ENCODE results near the gene CHPF.
A peak's percentile ranks its signal among the peaks of the same experiment; 100 is the strongest.

Gene CHPF

GRCh38 chr2:219567791-219568361 lies 24.3 kb upstream of the CHPF start:
- ATAC-seq = no peak

DNA sequence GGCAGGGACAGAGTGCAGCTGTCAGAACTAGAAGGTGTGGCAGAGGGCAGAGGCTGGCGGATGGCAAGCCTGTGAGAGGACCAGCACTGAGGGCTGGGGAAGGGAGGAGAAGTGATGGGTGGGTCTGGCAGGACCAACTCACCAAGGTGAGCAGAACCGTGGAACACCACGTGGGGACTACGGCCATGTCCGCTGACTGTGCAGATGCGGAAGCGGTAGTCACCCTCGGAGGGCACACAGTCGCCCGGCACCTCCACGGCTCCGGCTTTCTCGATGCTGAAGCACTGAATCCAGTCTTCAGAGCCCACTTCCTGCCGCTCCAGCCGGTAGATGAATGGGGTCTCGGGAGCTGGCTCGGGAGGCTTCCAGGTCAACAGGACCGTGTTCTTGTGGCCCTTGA lies 23.5 kb upstream of the CHPF start:
- ATAC-seq = no peak

DNA sequence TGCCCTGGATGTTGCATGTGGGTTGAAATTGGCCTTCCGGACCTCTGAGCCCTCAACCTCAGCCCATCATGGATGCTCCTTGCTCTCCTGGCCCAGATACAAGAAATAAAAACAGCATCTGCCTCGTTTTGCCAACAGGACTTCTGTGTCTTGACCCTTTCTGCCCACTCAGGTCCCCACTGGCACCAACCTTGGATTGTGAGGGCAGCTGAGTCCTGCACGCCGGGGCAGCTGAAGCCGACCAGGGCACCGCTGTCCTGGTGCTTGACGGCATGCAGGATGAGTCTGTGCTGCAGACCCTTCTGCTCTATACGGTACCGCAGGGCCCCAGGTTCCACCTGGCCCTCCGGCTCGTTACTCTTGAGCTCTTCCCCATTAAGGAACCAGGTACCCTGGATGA lies 23.0 kb upstream of the CHPF start:
- no peak for ATAC-seq

DNA sequence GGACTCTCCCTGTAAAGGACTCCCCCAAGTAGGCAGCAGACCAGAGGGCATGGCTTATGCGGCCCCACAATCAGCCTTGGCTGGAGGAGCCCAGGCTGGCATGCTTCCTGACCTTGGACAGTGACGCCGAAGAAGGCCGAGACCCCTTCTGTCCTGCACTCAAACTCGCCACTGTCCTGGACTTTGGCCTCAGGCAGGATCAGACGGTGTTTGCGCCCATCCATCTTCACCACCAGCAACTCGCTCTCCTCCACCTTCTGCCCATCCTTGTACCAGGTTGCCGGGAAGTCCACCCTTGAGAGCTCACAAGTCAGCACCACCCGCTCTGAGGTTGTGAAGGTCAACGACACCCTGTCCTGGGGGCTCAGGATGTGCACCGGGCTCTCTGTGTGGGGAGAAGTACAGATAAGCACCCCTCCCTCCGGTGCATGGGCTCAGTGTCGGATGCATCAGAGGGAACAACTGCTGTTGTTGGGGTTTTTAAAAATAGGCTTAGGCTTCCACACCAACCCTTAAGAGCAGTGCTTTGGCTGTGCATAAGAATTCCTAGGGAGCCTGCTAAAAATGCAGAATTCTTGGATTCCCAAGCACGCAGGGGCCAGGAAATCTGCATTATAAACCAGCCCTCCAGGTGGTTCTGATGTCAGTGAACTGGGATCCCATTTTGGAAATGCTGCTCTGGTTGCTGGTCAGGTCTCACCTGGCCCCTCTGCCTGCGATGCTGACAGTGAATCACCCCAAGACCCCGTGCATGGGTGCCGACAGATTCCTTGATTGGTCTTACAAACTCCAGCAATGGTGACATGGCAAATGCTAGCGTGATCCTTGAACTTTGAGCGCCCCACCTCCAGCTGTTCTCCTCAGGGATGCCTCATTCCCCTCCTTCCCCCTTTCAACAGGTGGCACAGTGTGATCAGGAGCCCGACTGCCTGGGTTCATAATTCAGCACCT lies 21.8 kb upstream of the CHPF start:
- no peak for ATAC-seq

DNA sequence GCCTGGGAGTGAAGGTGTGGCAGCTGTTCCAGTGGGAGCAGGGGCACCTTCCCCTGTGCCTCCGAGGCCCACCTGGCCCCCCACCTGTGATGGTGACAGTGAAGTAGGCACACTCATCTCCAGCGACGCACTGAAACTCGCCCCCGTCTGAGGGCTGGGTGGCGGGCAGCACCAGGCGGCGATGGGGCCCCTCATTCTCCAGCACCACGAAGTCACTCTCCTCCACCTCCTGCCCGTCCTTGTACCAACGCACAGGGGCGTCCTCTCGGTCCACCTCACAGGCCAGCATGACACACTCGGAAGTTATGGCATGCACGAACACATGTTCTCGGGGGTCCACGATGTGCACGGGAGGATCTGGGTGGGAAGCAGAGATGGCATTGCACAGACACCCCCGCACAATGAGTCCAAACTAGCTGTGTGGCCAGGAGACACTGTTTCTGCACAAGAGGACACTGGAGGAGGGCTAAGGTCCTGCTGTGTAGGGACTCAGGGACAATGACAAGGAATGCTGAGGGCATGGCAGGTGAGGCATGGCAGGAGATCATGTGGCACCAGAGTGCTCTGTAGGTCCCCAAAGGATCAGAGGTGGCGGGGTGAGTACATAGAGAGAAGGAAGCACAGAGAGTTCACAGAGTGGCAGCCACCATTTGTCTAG lies 19.8 kb upstream of the CHPF start:
- ATAC-seq = no peak

DNA sequence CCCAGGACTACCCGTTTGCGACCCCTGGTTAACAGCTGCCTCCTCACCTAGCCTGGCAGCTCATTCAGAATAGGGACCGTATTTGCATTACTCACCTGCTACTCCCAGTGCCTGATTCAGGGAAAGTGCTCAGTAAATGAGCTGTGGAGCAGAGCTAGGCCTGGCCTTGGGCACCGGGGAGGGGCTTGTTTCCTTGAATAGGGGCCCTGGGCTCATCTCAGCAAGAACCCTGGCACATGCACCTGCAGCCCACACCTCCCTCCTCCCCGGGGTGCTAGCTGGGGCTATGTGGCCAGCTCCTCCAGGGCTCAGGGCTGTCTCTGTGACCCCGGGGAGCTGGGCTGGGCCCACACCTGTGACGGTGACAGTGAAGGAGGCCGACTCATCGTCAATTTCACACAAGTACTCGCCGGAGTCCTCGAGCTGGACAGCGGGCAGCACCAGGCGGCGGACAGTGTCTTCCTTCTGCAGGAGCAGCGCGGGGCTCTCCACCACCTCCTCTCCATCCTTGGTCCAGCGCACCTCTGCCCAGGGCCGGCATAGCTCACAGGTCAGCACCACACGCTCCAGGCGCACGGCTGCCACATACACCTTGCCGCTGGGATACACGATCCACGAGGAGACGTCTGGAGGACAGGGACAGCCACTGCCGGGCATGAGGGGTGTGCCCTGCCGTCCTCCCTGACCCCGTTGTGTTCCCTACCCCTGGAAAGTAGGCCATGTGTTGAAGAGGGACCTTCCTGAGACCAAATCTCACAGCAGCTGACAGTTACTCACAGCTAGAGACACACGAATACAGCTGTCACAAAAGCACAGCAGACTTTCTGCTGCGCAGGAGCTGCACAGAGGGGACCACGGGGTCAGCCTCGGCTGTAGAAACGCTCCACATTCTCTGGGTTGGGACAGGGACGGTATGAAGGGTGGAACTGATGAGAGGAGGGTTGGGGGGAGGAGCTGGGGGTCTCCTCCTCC lies 18.7 kb upstream of the CHPF start:
- ATAC-seq = no peak

GRCh38 chr2:219561179-219562048 lies 17.8 kb upstream of the CHPF start:
- no peak for ATAC-seq

- no peak for ATAC-seq
These were observed 17.2 kb upstream of the CHPF start for GRCh38 chr2:219560893-219561178.

- ATAC-seq = no peak
These were observed 16.7 kb upstream of the CHPF start for GRCh38 chr2:219560037-219560892.

GRCh38 chr2:219559156-219559915 lies 15.7 kb upstream of the CHPF start:
- ATAC-seq = no peak

GRCh38 chr2:219557791-219558785 lies 14.5 kb upstream of the CHPF start:
- no peak for ATAC-seq

GRCh38 chr2:219557320-219557719 lies 13.7 kb upstream of the CHPF start:
- no peak for ATAC-seq

- no peak for ATAC-seq
These were observed 12.8 kb upstream of the CHPF start for GRCh38 chr2:219556413-219556812.

- ATAC-seq = no peak
These were observed 12.3 kb upstream of the CHPF start for GRCh38 chr2:219555956-219556355.

GRCh38 chr2:219554350-219554749 lies 10.7 kb upstream of the CHPF start:
- no peak for ATAC-seq

DNA sequence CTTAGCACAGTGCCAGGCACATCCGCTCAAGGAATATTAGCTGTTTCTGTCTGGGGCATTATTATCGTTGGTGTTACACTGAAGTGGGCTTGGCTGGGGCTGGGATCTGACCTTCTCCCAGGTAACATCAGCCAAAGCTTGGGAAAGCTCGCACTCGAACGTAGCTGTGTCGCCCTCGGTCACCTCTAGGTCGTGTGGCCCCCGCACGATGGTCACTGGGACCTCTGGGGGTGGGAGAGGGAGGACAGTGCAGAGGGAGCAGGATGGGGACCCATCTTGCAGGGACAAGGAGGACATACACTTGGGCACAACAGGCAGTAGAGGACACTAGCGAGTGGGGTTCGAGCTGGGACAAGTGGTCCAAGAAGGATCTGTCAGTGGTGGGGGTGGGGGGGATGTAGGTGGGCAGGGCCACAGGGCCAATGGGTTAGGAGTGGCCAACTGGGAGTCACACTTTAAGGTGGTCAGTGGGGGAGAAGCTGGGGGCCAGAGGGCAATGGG lies 9.9 kb upstream of the CHPF start:
- ATAC-seq = no peak

GRCh38 chr2:219553168-219553417 lies 9.5 kb upstream of the CHPF start:
- no peak for ATAC-seq

- peak; percentile 88 to 91 for ATAC-seq
These were observed 9.0 kb upstream of the CHPF start for GRCh38 chr2:219552382-219553167.

All from activated CD4-positive, CD25-positive, alpha-beta regulatory T cell treated with anti-CD3 and anti-CD28 coated beads, Interleukin-2, amount 50 U/mL, for 24 hours (primary cell).